ENCODE measurements around the gene TPSD1. TPM values are rescaled to one million over a fixed set of nuclear protein-coding genes. Genes with fewer than 3 reads are reported as not detected.

Gene TPSD1
- total and polyA plus RNA-seq, 9 of the 15 experiments (the other 6 are each of a cell fraction or from before 2014, with no cell fraction given): not detected

GRCh38 chr16:1293921-1294656, 38.2 kb downstream of the TPSD1 start (continued):
- TF ChIP-seq ZNF696 (CRISPR knock-in tag; conservative IDR thresholded peaks at IDR 0.05) (peak; percentile 69; the same call in 1 of the 2 replicates), TCFL5 (CRISPR knock-in tag; conservative IDR thresholded peaks at IDR 0.05) (peak; percentile 97), ZNF830 (CRISPR knock-in tag; IDR thresholded peaks at IDR 0.05) (peak; percentile 97; the same call in 1 of the 2 replicates), TEAD4 (IDR thresholded peaks at IDR 0.05; ENCODE audit: low read length) (no peak), TEAD4 (CRISPR knock-in tag; IDR thresholded peaks at IDR 0.05; ENCODE audit: borderline replicate concordance) (no peak), EP300 (IDR thresholded peaks at IDR 0.05; ENCODE audit: low read length) (no peak), NFYB (IDR thresholded peaks at IDR 0.05; ENCODE audit: extremely low read depth, insufficient read length) (no peak), C11orf30 (IDR thresholded peaks at IDR 0.05; ENCODE audit: low read depth) (no peak), CUX1 (CRISPR knock-in tag; IDR thresholded peaks at IDR 0.05) (peak; percentile 100), THRAP3 (IDR thresholded peaks at IDR 0.05; ENCODE audit: borderline replicate concordance) (no peak), RFX1 (IDR thresholded peaks at IDR 0.05) (peak; percentile 91), IRF2 (CRISPR knock-in tag; IDR thresholded peaks at IDR 0.05) (no peak), YBX1 (IDR thresholded peaks at IDR 0.05) (no peak), GATAD2A (IDR thresholded peaks at IDR 0.05) (peak; percentile 96), ZNF212 (CRISPR knock-in tag; IDR thresholded peaks at IDR 0.05) (peak; percentile 92), NFRKB (IDR thresholded peaks at IDR 0.05; ENCODE audit: low read depth) (no peak), CBX2 (IDR thresholded peaks at IDR 0.05; ENCODE audit: insufficient read depth, low read length, poor library complexity, severe bottlenecking) (no peak), SRSF1 (IDR thresholded peaks at IDR 0.05; ENCODE audit: low read depth, low read length) (no peak), NR2C1 (IDR thresholded peaks at IDR 0.05) (peak; percentile 30; the same call in 1 of the 2 replicates), NR2C1 (tag; IDR thresholded peaks at IDR 0.05) (peak; percentile 97), STAG1 (CRISPR knock-in tag; IDR thresholded peaks at IDR 0.05; ENCODE audit: borderline replicate concordance) (no peak), DEAF1 (CRISPR knock-in tag; IDR thresholded peaks at IDR 0.05) (peak; percentile 54; the same call in 1 of the 2 replicates), SMAD1 (IDR thresholded peaks at IDR 0.05; ENCODE audit: low read depth, low read length, partially characterized antibody) (no peak), SMAD3 (CRISPR knock-in tag; conservative IDR thresholded peaks at IDR 0.05) (peak; percentile 99)
